GM19372 (cell line): ENCODE measurements around the gene ARMC3.
A peak's percentile ranks its signal among the peaks of the same experiment; 100 is the strongest.
"Not testable (repeated sequence)": the region's sequence is repeated elsewhere in the genome, so short reads cannot be mapped to it uniquely, and the experiment has no call there.

ENCODE experiments used
- ATAC-seq: cut with Tn5 transposase; IDR thresholded peaks from one replicate; pipeline ENCODE4 v1.9.1; 2021; ENCODE audit warnings: mild to moderate bottlenecking, low read depth, moderate library complexity; ENCODE audit not compliant: unreplicated experiment

The ARMC3 gene

GRCh38 chr10:22927661-22928403, at the start of gene ARMC3:
ARMC3 (plus strand) TSS chr10:22928053; CDS start chr10:22931997, 3,944 bp downstream.
- ATAC-seq = peak; percentile 92

GRCh38 chr10:22891797-22892196, 36.1 kb upstream of the ARMC3 start:
- no peak for ATAC-seq

GRCh38 chr10:22893781-22894180, 34.1 kb upstream of the ARMC3 start:
- no peak for ATAC-seq

GRCh38 chr10:22894714-22895113, 33.1 kb upstream of the ARMC3 start:
- ATAC-seq = no peak

- ATAC-seq = no peak
These were observed 32.6 kb upstream of the ARMC3 start for GRCh38 chr10:22895252-22895651.

GRCh38 chr10:22897371-22897770, 30.5 kb upstream of the ARMC3 start:
- ATAC-seq = no peak

- no peak for ATAC-seq
These were observed 28.5 kb upstream of the ARMC3 start for GRCh38 chr10:22899307-22899706.

- ATAC-seq = no peak
These were observed 28.1 kb upstream of the ARMC3 start for GRCh38 chr10:22899775-22900174.

GRCh38 chr10:22900841-22901601, 26.8 kb upstream of the ARMC3 start:
- no peak for ATAC-seq

- ATAC-seq = not testable (repeated sequence)
These were observed 25.7 kb upstream of the ARMC3 start for GRCh38 chr10:22902147-22902546.

GRCh38 chr10:22903694-22904093, 24.2 kb upstream of the ARMC3 start:
- ATAC-seq = no peak

GRCh38 chr10:22906767-22907166, 21.1 kb upstream of the ARMC3 start:
- no peak for ATAC-seq

GRCh38 chr10:22908837-22909236, 19.0 kb upstream of the ARMC3 start:
- no peak for ATAC-seq

GRCh38 chr10:22909673-22910072, 18.2 kb upstream of the ARMC3 start:
- not testable (repeated sequence) for ATAC-seq

- ATAC-seq = no peak
These were observed 16.8 kb upstream of the ARMC3 start for GRCh38 chr10:22911067-22911466.

GRCh38 chr10:22911889-22912762, 15.7 kb upstream of the ARMC3 start:
- ATAC-seq = no peak

- ATAC-seq = no peak
These were observed 15.0 kb upstream of the ARMC3 start for GRCh38 chr10:22912763-22913384.

- no peak for ATAC-seq
These were observed 14.3 kb upstream of the ARMC3 start for GRCh38 chr10:22913474-22914092.

- ATAC-seq = no peak
These were observed 12.5 kb upstream of the ARMC3 start for GRCh38 chr10:22915314-22915713.

GRCh38 chr10:22925088-22925487, 2.8 kb upstream of the ARMC3 start:
- no peak for ATAC-seq
